Stimulated activated naive CD8-positive, alpha-beta T cell treated with anti-CD3 and anti-CD28 coated beads, Interleukin-15, amount 100 ng/mL, for 72 hours (primary cell): ENCODE data around the gene FAM25G.

ENCODE experiments used
- ATAC-seq: fragments of 150-1000 bp; cut with Tn5 transposase; 2 replicates; pipeline ENCODE4 v1.10.0; 2021; ENCODE audit warnings: mild to moderate bottlenecking, moderate library complexity
- DNase-seq, 2 donors: peaks; one replicate each; pipeline ENCODE4 v3.0.0; 2021 to 2022
- H3K27ac Mint-ChIP-seq, 2 donors: one replicate each; pipeline ENCODE4 v1.8.0; 2022; ENCODE audit warnings: mild to moderate bottlenecking in 2 of 2, mixed read lengths in 2 of 2, moderate library complexity in 2 of 2
- H3K27me3 Mint-ChIP-seq: one replicate; pipeline ENCODE4 v1.8.0; 2022; ENCODE audit warnings: mixed read lengths
- H3K4me1 Mint-ChIP-seq: one replicate; pipeline ENCODE4 v1.8.0; 2022; ENCODE audit warnings: mild to moderate bottlenecking, mixed read lengths
- H3K4me3 Mint-ChIP-seq, 2 donors: one replicate each; pipeline ENCODE4 v1.8.0; 2022; ENCODE audit warnings: mild to moderate bottlenecking in 2 of 2, mixed read lengths in 2 of 2, moderate library complexity in 1 of 2
- H3K9me3 Mint-ChIP-seq, 2 donors: one replicate each; pipeline ENCODE4 v1.8.0; 2022; ENCODE audit warnings: mixed read lengths in 2 of 2

FAM25G gene

DNA sequence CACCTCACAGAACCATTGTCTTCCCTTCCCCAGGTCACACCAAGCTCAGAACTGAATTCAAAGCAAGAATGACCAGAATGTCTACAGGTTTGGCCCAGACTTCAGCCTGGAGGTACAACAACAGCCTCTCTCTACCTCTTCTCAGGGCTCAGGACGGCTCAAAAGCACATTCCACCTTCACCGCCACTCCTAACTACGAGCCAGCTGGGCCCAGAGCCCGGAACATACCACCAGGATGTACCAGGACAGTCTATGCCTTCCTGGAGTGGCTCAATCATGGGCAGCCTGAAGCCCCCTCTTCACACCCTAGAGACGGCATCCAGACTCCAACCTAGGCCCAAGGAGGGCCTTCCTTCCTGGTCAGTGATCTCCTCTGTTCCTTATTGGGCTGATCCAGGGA is 49.1 kb downstream of the FAM25G start:
- Mint-ChIP-seq H3K27ac (no peak overlapping the region), H3K4me1 (peaks cover under 1% of the 10 kb centered on the region), H3K4me3 (no peak overlapping the region), H3K27me3 (peaks cover 28% of the 10 kb centered on the region), H3K9me3 (peaks cover 15 to 19% of the 10 kb centered on the region in 2 donors)
- DNase-seq (no peak), ATAC-seq (no peak)

GRCh38 chr10:47441938-47442337 is 49.6 kb downstream of the FAM25G start:
- H3K4me3 Mint-ChIP-seq: no peak overlapping the region
- H3K9me3 Mint-ChIP-seq: peaks cover 15 to 18% of the 10 kb centered on the region in 2 donors
- H3K27ac Mint-ChIP-seq: no peak overlapping the region
- H3K27me3 Mint-ChIP-seq: peaks cover 28% of the 10 kb centered on the region
- ATAC-seq (no peak), DNase-seq (no peak)
- no peaks in the 10 kb centered on the region for H3K4me1 Mint-ChIP-seq

DNA sequence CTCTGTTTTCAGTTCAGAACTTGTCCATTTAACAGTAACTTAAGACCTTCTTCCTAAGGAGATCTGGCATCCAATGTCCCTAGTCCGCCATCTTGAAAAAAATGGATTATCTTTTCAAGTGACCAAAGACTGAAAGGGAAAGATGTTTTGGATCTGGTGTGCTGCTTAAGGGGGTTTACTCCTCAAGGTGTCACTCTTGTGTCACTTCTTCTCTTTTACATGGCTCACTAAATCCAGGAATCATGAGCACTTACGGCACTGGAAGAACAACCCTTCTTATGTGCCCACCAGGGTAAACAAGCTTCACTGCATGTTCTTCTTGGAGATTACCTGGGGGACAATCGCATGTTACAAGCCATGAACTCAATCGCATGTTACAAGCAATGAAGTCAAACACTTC is 51.3 kb downstream of the FAM25G start:
- Mint-ChIP-seq H3K4me3 (no peak overlapping the region), H3K4me1 (no peaks in the 10 kb centered on the region), H3K27me3 (peaks cover 32% of the 10 kb centered on the region), H3K27ac (no peak overlapping the region), H3K9me3 (peaks cover 7 to 10% of the 10 kb centered on the region in 2 donors)
- ATAC-seq (no peak), DNase-seq (no peak)

DNA sequence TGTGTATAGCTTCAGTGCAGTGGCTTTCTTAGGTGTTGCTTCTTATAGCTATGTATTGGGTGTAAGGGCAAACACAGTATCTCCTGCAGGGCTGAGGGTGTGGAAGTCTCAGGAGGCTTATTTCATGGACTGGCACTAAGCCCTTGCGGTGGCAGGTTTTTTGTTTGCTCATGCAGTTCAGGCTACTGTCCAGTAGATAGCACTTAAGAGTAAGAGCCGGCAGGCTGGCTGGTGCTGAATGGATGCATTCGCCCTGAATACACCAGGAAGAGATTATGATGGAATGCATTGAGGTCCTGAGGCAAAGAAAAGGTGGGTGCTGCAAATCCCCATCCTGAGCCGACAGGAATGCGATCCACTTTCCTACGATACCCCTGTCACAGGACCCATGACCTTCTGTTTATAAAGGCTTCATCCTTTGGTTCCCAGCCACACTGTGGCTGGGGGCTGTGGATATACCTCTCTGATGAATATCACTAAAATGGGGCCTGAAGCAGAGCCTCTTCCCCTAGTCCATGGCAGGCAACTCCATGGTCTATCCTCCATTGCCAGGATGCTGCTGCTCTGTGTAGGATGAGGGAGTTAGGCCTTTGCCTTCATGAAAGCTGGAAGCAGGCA is 52.5 kb downstream of the FAM25G start:
- DNase-seq (no peak), ATAC-seq (no peak)
- H3K4me3 Mint-ChIP-seq: no peak overlapping the region
- H3K9me3 Mint-ChIP-seq: peaks cover 4 to 15% of the 10 kb centered on the region in 2 donors
- no peak overlapping the region for H3K27ac Mint-ChIP-seq
- no peaks in the 10 kb centered on the region for H3K4me1 Mint-ChIP-seq
- peaks cover 39% of the 10 kb centered on the region for H3K27me3 Mint-ChIP-seq
